Glutamatergic neuron (in vitro differentiated cells): ENCODE results near the gene SPAG7. TPM values are rescaled to one million over a fixed set of nuclear protein-coding genes. Genes with fewer than 3 reads are reported as not detected.

Source experiments
- DNase-seq: peaks from one replicate; pipeline ENCODE4 v3.0.0; 2022
- H3K27ac Mint-ChIP-seq: one replicate; pipeline ENCODE4 v1.8.0; 2020; ENCODE audit warnings: mild to moderate bottlenecking, mixed read lengths, inconsistent platforms; ENCODE audit not compliant: unreplicated experiment
- H3K27me3 Mint-ChIP-seq: one replicate; pipeline ENCODE4 v1.8.0; 2020; ENCODE audit warnings: mild to moderate bottlenecking, moderate library complexity, mixed read lengths, inconsistent platforms; ENCODE audit not compliant: unreplicated experiment
- H3K36me3 Mint-ChIP-seq: one replicate; pipeline ENCODE4 v1.8.0; 2020; ENCODE audit warnings: mild to moderate bottlenecking, mixed read lengths, inconsistent platforms; ENCODE audit not compliant: unreplicated experiment
- H3K4me1 Mint-ChIP-seq: one replicate; pipeline ENCODE4 v1.8.0; 2020; ENCODE audit warnings: mild to moderate bottlenecking, low read depth, mixed read lengths, inconsistent platforms; ENCODE audit not compliant: unreplicated experiment
- H3K4me3 Mint-ChIP-seq: one replicate; pipeline ENCODE4 v1.8.0; 2020; ENCODE audit warnings: mild to moderate bottlenecking, mixed read lengths, inconsistent platforms; ENCODE audit not compliant: unreplicated experiment
- H3K9me3 Mint-ChIP-seq: one replicate; pipeline ENCODE4 v1.8.0; 2020; ENCODE audit warnings: mild to moderate bottlenecking, moderate library complexity, mixed read lengths, inconsistent platforms; ENCODE audit not compliant: unreplicated experiment
- total RNA-seq: library from RNA; stranded (reverse); fragmentation: NEBNext Ultra II Directional; extraction: Animal tissue kit (Norgen Biotek cat#: 25700); gene quantifications from one replicate; pipeline ENCODE4 v1.2.1, GENCODE V29; 2021; ENCODE audit not compliant: unreplicated experiment
- TF ChIP-seq, protein P1 (sequence below): fragments of 200-600 bp; sonication (generic); IDR thresholded peaks from one replicate; pipeline ENCODE4 v1.5.0; 2021; ENCODE audit not compliant: partially characterized antibody, unreplicated experiment

SPAG7 gene
- total RNA-seq, 1 donor from 2014 or later: 69.6 TPM

- H3K9me3 Mint-ChIP-seq: peaks cover 7% of the 10 kb centered on the region
- no peak for DNase-seq
- H3K4me3 Mint-ChIP-seq: peak overlapping the region; percentile 46
- H3K36me3 Mint-ChIP-seq: peaks cover 2% of the 10 kb centered on the region
- peaks cover 22% of the 10 kb centered on the region for H3K4me1 Mint-ChIP-seq
- no peak overlapping the region for H3K27ac Mint-ChIP-seq
- H3K27me3 Mint-ChIP-seq: peaks cover 30% of the 10 kb centered on the region
- TF ChIP-seq, protein P1, sequence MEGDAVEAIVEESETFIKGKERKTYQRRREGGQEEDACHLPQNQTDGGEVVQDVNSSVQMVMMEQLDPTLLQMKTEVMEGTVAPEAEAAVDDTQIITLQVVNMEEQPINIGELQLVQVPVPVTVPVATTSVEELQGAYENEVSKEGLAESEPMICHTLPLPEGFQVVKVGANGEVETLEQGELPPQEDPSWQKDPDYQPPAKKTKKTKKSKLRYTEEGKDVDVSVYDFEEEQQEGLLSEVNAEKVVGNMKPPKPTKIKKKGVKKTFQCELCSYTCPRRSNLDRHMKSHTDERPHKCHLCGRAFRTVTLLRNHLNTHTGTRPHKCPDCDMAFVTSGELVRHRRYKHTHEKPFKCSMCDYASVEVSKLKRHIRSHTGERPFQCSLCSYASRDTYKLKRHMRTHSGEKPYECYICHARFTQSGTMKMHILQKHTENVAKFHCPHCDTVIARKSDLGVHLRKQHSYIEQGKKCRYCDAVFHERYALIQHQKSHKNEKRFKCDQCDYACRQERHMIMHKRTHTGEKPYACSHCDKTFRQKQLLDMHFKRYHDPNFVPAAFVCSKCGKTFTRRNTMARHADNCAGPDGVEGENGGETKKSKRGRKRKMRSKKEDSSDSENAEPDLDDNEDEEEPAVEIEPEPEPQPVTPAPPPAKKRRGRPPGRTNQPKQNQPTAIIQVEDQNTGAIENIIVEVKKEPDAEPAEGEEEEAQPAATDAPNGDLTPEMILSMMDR: no peak
Observed at GRCh38 chr17:4970273-4970672, 2.7 kb upstream of the SPAG7 start.

GRCh38 chr17:4969551-4970173 is 2.0 kb upstream of the SPAG7 start:
- Mint-ChIP-seq H3K4me1 (peaks cover 22% of the 10 kb centered on the region), H3K27ac (no peak overlapping the region), H3K27me3 (peaks cover 28% of the 10 kb centered on the region), H3K36me3 (no peaks in the 10 kb centered on the region), H3K4me3 (no peak overlapping the region), H3K9me3 (peaks cover 7% of the 10 kb centered on the region)
- DNase-seq: no peak
- TF ChIP-seq, protein P1: no peak

DNA sequence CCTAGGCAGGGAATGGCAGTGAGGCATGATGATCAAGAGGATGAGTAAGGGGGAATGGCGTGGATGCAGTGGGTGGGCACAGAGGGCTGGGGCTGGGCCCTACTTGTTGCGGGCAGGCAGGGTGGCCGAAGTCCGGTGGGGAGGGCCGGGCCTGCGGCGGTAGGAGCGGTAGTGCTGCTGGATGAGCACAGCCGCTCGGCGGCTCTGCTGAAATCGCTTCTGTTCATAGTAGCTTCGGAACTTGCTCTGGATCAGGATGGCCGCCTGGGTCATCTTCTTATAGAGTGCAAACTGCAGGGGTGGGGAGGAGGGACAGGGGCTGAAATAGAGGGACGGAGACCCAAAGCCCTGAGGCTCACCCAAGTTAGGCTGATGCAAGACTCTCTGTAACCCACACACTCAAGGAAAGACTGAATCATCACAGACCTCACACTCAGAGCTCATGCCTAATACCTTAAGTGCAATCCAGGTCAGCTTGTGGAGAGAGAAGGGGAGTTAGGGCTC is 1.5 kb upstream of the SPAG7 start:
- H3K27ac Mint-ChIP-seq: no peak overlapping the region
- H3K27me3 Mint-ChIP-seq: peaks cover 24% of the 10 kb centered on the region
- peaks cover 7% of the 10 kb centered on the region for H3K9me3 Mint-ChIP-seq
- TF ChIP-seq, protein P1: no peak
- H3K36me3 Mint-ChIP-seq: no peaks in the 10 kb centered on the region
- peaks cover 22% of the 10 kb centered on the region for H3K4me1 Mint-ChIP-seq
- no peak overlapping the region for H3K4me3 Mint-ChIP-seq
- DNase-seq: no peak

GRCh38 chr17:4968486-4969046 is 949 bp upstream of the SPAG7 start:
- peak; percentile 64 for DNase-seq
- no peak overlapping the region for H3K4me3 Mint-ChIP-seq
- peaks cover 5% of the 10 kb centered on the region for H3K9me3 Mint-ChIP-seq
- TF ChIP-seq, protein P1: no peak
- H3K4me1 Mint-ChIP-seq: peaks cover 20% of the 10 kb centered on the region
- H3K36me3 Mint-ChIP-seq: no peaks in the 10 kb centered on the region
- peaks cover 21% of the 10 kb centered on the region for H3K27me3 Mint-ChIP-seq
- no peak overlapping the region for H3K27ac Mint-ChIP-seq

GRCh38 chr17:4966844-4967538 is 626 bp downstream of the SPAG7 start:
- Mint-ChIP-seq H3K9me3 (peaks cover 5% of the 10 kb centered on the region), H3K4me3 (no peak overlapping the region), H3K27me3 (peaks cover 21% of the 10 kb centered on the region), H3K36me3 (no peaks in the 10 kb centered on the region), H3K27ac (no peak overlapping the region), H3K4me1 (peaks cover 20% of the 10 kb centered on the region)
- TF ChIP-seq, protein P1: no peak
- peak; percentile 94 for DNase-seq
